Bladder microvascular endothelial cell (primary cell): ENCODE data around the gene PIK3R2. TPM values are rescaled to one million over a fixed set of nuclear protein-coding genes. Genes with fewer than 3 reads are reported as not detected.

Source experiments
- total RNA-seq: library from RNA; depleted of rRNA; stranded (reverse); fragments of >200 nt; gene quantifications from 2 replicates; pipeline ENCODE4 v1.2.3, GENCODE V29; 2014

PIK3R2 gene
- total RNA-seq, result 0.97 and 3.7 TPM in 2 replicates

DNA sequence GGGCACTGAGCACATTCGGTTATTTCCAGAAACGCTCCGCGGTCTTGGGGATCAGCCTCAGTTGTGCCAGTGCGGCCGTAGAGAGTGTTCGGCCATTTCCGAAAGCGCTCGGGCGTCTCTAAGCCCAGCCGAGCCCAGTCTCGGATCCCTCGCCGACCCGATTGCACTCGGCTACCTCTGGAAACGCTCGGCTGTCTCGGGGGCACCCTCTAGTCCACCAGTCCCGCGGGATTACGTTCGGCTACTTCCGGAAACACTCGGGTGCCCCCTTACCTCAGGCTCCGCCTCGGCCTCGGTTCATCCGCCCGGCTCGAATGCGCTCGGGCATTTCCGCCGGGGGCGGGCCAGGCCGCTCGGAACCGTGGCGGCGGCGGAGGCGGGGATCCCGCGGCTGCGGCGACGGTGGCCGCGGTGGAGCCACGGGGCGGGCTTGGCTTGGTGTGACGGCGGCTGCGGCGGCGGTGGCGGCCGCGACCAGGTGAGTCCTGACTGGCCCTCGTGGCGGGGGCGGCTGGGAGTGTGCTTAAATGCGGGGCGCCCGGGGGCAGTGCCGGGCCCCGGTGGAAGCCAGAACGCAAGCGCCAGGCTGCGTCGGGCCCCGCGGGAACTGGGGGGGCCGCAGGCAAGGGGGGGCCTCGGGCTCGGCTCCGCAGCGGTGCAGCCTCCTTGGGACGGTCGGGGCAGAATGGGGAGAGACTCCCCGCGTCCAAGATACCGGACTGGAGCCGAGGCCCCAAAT lies at the start of gene PIK3R2:
PIK3R2 (plus strand) TSS at position 347 of the 739 bp plus-strand sequence. CDS start 2,717 bp downstream, outside the sequence.

GRCh38 chr19:18173572-18174288 lies 20.8 kb downstream of the PIK3R2 start, which contains the start of gene IFI30:
Gene IFI30, plus strand, starts transcription at chr19:18173813. Its CDS starts 29 bp downstream, at chr19:18173842.

GRCh38 chr19:18192673-18193387 lies 39.9 kb downstream of the PIK3R2 start, which contains the start of gene MPV17L2:
Gene MPV17L2, plus strand, starts transcription at chr19:18193218. Its CDS starts 64 bp downstream, at chr19:18193282.

DNA sequence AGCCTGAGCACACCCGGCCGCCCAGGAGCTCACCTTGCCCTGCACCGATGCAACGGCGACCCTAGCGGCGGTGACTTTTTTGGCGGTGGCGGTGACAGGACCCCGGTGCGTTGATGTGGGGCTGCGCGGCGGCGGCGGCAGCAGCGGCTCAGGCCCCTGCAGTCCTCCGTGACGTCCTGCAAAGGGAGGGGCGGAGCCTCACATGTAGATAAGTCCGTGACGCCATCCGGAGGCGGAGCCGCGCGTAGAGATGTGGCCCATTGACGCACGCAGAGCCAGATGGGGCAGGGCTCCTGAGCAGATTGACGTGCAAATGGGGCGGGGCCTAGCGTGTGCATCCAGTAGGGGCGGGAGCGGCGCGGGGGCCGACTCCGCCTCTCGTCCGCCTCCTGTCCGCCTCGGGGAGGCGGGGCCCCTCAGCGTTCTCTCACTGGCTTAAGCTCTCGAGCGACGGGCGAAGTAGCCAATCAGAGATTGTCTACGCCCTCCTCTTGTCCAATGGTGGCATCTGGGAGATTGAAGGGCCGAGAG lies 51.0 kb downstream of the PIK3R2 start, which contains the start of gene RAB3A:
RAB3A (minus strand) TSS at position 180 of the 531 bp plus-strand sequence. CDS start 1,302 bp downstream, outside the sequence.

Other genes starting within 250 kb of the PIK3R2 start
- gene CCDC124, start 220.1 kb upstream of the PIK3R2 start, total RNA-seq, result 32.1 and 72.3 TPM in 2 replicates
- gene KCNN1, start 186.1 kb upstream of the PIK3R2 start, total RNA-seq, result under 0.01 TPM in 1 of 2 replicates, not detected in the other
- gene ARRDC2, start 145.0 kb upstream of the PIK3R2 start, total RNA-seq, result 32.7 and 74.5 TPM in 2 replicates
- gene IL12RB1, start 66.2 kb upstream of the PIK3R2 start, total RNA-seq, result 0.31 and 0.49 TPM in 2 replicates
- gene MAST3, start 55.4 kb upstream of the PIK3R2 start, total RNA-seq, result 1.1 and 4.7 TPM in 2 replicates
- gene IFI30, start 20.6 kb downstream of the PIK3R2 start, total RNA-seq, result 4.4 and 5.7 TPM in 2 replicates
- 7.8 and 9.3 TPM in 2 replicates for gene MPV17L2, start 40.1 kb downstream of the PIK3R2 start, total RNA-seq
- gene RAB3A, start 50.9 kb downstream of the PIK3R2 start, total RNA-seq, result 0.16 and 0.94 TPM in 2 replicates
- gene PDE4C, start 73.3 kb downstream of the PIK3R2 start, total RNA-seq, result 0.16 and 0.25 TPM in 2 replicates
- gene IQCN, start 121.3 kb downstream of the PIK3R2 start, total RNA-seq, result 0.16 and 0.31 TPM in 2 replicates
- gene JUND, start 128.5 kb downstream of the PIK3R2 start, total RNA-seq, result 101 TPM in 2 replicates
- 109 and 140 TPM in 2 replicates for gene LSM4, start 169.9 kb downstream of the PIK3R2 start, total RNA-seq
- gene PGPEP1, start 187.4 kb downstream of the PIK3R2 start, total RNA-seq, result 18.6 and 21.6 TPM in 2 replicates
- gene GDF15, start 233.0 kb downstream of the PIK3R2 start, total RNA-seq, result 54.4 and 214 TPM in 2 replicates
- gene LRRC25, start 244.5 kb downstream of the PIK3R2 start, total RNA-seq, result not detected in 2 replicates